Heart left ventricle (tissue), 13 donors: ENCODE results near the gene C16orf96.

Experiments used
- CTCF ChIP-seq, 12 donors: fragments of 200-600 bp; sonication (generic) in 4 of 12; IDR thresholded peaks; one replicate each; pipeline versions ENCODE4 v1.5.0 to v1.8.0; 2018 to 2022; ENCODE audit warnings: antibody characterized with exemption in 12 of 12, mild to moderate bottlenecking in 5 of 12
- POLR2A ChIP-seq, 2 donors: fragments of 450-650 bp; IDR thresholded peaks; one replicate each; pipeline ENCODE4 v1.6.1; 2017; ENCODE audit warnings: antibody characterized with exemption in 2 of 2, mild to moderate bottlenecking in 2 of 2, moderate library complexity in 2 of 2
- donor health status: ischemic (EF 13 %, LVEDD 7.1; RV severe dilation, severe dysfunction).
- donor health status: DM: no; HTN: yes; CAD: no.
- donor health status: DM: no; HTN: no; CAD: no.
- donor health status: ischemic (EF 25% LVEDD 6.9; RV normal size, moderate dysfunction).
- donor health status: ischemic (EF 25% LVEDD 5.7; RV mildly dilated, moderate dysfunction).
- donor health status: ischemic (EF 35%, LVEDD 5.7; RV mildly dilated, moderate dysfunction).
- donor health status: nonischemic (EF 11% LVEDD 7.7; RV severe dilation, severe dysfunction).
- donor health status: DM: yes; HTN: yes; CAD: no.
- donor health status: PGD.
- donor health status: ischemic (EF 29% LVEDD 5.4; RV normal size, mild dysfunction).
- donor health status: nonischemic (EF 23%, LVEDD 6.1; RV moderate dilation, normal function).

- TF ChIP-seq POLR2A (IDR thresholded peaks at IDR 0.05) (no peak), CTCF (IDR thresholded peaks at IDR 0.05) (no peak)
Measured at GRCh38 chr16:4520913-4521312, 35.2 kb upstream of the C16orf96 start.
